GM19351 (cell line): Measurements from ENCODE around the gene IFT43.

Source experiments
- ATAC-seq: cut with Tn5 transposase; IDR thresholded peaks from one replicate; pipeline ENCODE4 v1.9.1; 2021; ENCODE audit warnings: mild to moderate bottlenecking, moderate library complexity; ENCODE audit not compliant: unreplicated experiment

Gene IFT43

GRCh38 chr14:76101391-76102379, 116.1 kb downstream of the IFT43 start:
- ATAC-seq: no peak

- no peak for ATAC-seq
Measured at GRCh38 chr14:76104802-76105355, 119.3 kb downstream of the IFT43 start.

- ATAC-seq: no peak
Measured at GRCh38 chr14:76106188-76106587, 120.6 kb downstream of the IFT43 start.

- no peak for ATAC-seq
Measured at GRCh38 chr14:76109087-76109880, 123.7 kb downstream of the IFT43 start.

- ATAC-seq: no peak
Measured at GRCh38 chr14:76112889-76113624, 127.5 kb downstream of the IFT43 start.

GRCh38 chr14:76113691-76114090, 128.1 kb downstream of the IFT43 start:
- ATAC-seq: no peak

- ATAC-seq: no peak
Measured at GRCh38 chr14:76115010-76115422, 129.5 kb downstream of the IFT43 start.

- no peak for ATAC-seq
Measured at GRCh38 chr14:76117789-76118484, 132.4 kb downstream of the IFT43 start.

GRCh38 chr14:76118594-76118993, 133.0 kb downstream of the IFT43 start:
- no peak for ATAC-seq

GRCh38 chr14:76121089-76121748, 135.7 kb downstream of the IFT43 start:
- ATAC-seq: no peak

GRCh38 chr14:76123426-76124225, 138.1 kb downstream of the IFT43 start:
- ATAC-seq: no peak

- ATAC-seq: no peak
Measured at GRCh38 chr14:76125511-76125910, 139.9 kb downstream of the IFT43 start.

- no peak for ATAC-seq
Measured at GRCh38 chr14:76126076-76126475, 140.5 kb downstream of the IFT43 start.

- no peak for ATAC-seq
Measured at GRCh38 chr14:76129851-76130576, 144.5 kb downstream of the IFT43 start.

GRCh38 chr14:76131071-76131965, 145.8 kb downstream of the IFT43 start:
- no peak for ATAC-seq

GRCh38 chr14:76133103-76133502, 147.5 kb downstream of the IFT43 start:
- ATAC-seq: no peak
